Uterus (tissue), 4 donors: ENCODE data around the gene LACTB. TPM values are rescaled to one million over a fixed set of nuclear protein-coding genes. Genes with fewer than 3 reads are reported as not detected.

ENCODE experiments used
- DNase-seq, 2 donors: peaks; one replicate each; pipeline ENCODE4 v3.0.0-alpha.2; 2019 to 2020
- H3K27ac ChIP-seq, 2 donors: fragments of 200-600 bp; sonication (generic); 1 replicate in 1 of 2; 2 replicates in 1 of 2; pipeline ENCODE4 v1.5.1; 2016 to 2018
- H3K27me3 ChIP-seq, 2 donors: fragments of 200-600 bp; sonication (generic); one replicate each; pipeline ENCODE4 v1.5.1; 2018 to 2019; ENCODE audit warnings: control low read depth in 1 of 2
- H3K36me3 ChIP-seq, 2 donors: fragments of 200-600 bp; sonication (generic); one replicate each; pipeline ENCODE4 v1.5.1; 2019; ENCODE audit warnings: control low read depth in 1 of 2
- H3K4me1 ChIP-seq, 2 donors: fragments of 200-600 bp; sonication (generic); one replicate each; pipeline ENCODE4 v1.5.1; 2018 to 2019; ENCODE audit warnings: control low read depth in 1 of 2
- H3K4me3 ChIP-seq, 2 donors: fragments of 200-600 bp; sonication (generic); 1 replicate in 1 of 2; 2 replicates in 1 of 2; pipeline ENCODE4 v1.5.1; 2018 to 2019; ENCODE audit warnings: mild to moderate bottlenecking in 1 of 2
- H3K9me3 ChIP-seq, 2 donors: fragments of 200-600 bp; sonication (generic); one replicate each; pipeline ENCODE4 v1.5.1; 2019; ENCODE audit warnings: control low read depth in 1 of 2
- CTCF ChIP-seq, 4 experiments: fragments of 200-600 bp in 2 of 4; fragments of 450-650 bp in 2 of 4; sonication (generic) in 2 of 4; IDR thresholded peaks; one replicate each; pipeline ENCODE4 v1.5.1; 2016 to 2019; ENCODE audit warnings: antibody characterized with exemption in 4 of 4, mild to moderate bottlenecking in 2 of 4, moderate library complexity in 1 of 4
- POLR2A ChIP-seq, 2 donors: fragments of 450-650 bp; IDR thresholded peaks; one replicate each; pipeline ENCODE4 v1.6.1; 2016; ENCODE audit warnings: antibody characterized with exemption in 2 of 2, mild to moderate bottlenecking in 1 of 2, moderate library complexity in 1 of 2
- intact Hi-C: fragments of 100-400 bp; cut with DNase I; formaldehyde crosslinking; loops from one replicate; pipeline ENCODE4 v1.15.1; 2023; ENCODE audit warnings: low total_unique reads
- total RNA-seq, 4 donors: library from RNA; depleted of rRNA in 3 of 4; stranded (reverse); fragments of >200 nt in 3 of 4; gene quantifications; one replicate each; pipeline versions ENCODE4 v1.1.0 to v1.2.4, GENCODE V29; 2014 to 2023
- donor health status: DM: yes; HTN: yes; CAD: no.

LACTB gene
- 10 to 100 TPM in 2 of 4 donors, 1 to 10 TPM in 2; 7.9 to 13.6 (median 9.6) TPM for total RNA-seq

DNA sequence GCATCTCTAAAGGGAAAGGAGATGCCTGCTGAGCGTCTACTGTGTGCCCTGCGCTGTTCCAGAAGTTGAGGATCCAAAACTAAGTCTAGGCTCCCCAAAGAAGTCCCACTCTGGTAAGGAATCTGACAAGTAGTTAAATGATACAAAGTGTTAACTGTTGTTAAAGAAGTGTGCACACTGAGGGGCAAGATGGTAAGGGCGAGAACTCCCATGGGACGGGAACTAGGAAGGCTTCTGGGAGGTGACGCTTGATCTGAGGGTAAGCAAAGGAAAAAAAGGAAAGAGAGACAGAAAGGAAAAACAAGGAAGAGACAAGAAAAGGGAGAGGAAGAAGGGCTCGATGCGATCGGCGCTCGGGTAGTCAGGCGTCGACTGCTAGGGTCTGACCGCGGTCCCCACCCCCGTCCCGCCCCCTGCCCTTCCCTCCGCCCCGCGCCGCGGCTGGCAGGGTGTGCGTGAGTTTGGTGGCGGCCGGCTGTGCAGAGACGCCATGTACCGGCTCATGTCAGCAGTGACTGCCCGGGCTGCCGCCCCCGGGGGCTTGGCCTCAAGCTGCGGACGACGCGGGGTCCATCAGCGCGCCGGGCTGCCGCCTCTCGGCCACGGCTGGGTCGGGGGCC is at the start of gene LACTB:
Gene LACTB, plus strand, starts transcription at position 480 of the 620 bp plus-strand sequence. Its CDS starts 11 bp downstream, at position 491.
- H3K4me1 ChIP-seq: no peaks in the 10 kb centered on the region
- H3K4me3 ChIP-seq: peak within 1 kb of the TSS; percentile 75 to 89
- H3K36me3 ChIP-seq: no peaks in the 10 kb centered on the region
- intact Hi-C loops: no loop called here
- TF ChIP-seq CTCF (IDR thresholded peaks at IDR 0.05) (no peak), POLR2A (IDR thresholded peaks at IDR 0.05) (peak; percentile 44 to 70)
- H3K27ac ChIP-seq: peak within 1 kb of the TSS; percentile 77 to 88
- H3K27me3 ChIP-seq: no peaks in the 10 kb centered on the region
- no peaks in the 10 kb centered on the region for H3K9me3 ChIP-seq
- DNase-seq: peak; percentile 82 to 86

- no peak overlapping the region for H3K4me3 ChIP-seq
- no peaks in the 10 kb centered on the region for H3K4me1 ChIP-seq
- DNase-seq: no peak
- no peaks in the 10 kb centered on the region for H3K36me3 ChIP-seq
- H3K27me3 ChIP-seq: no peaks in the 10 kb centered on the region
- H3K27ac ChIP-seq: peak overlapping the region; percentile 40 to 83
- H3K9me3 ChIP-seq: no peaks in the 10 kb centered on the region
- intact Hi-C loops: no loop called here
- no peak for TF ChIP-seq CTCF (IDR thresholded peaks at IDR 0.05)
- no peak for TF ChIP-seq POLR2A (IDR thresholded peaks at IDR 0.05)
Observed at GRCh38 chr15:63072023-63072650, 49.5 kb upstream of the LACTB start.

GRCh38 chr15:63072809-63073277 is 48.8 kb upstream of the LACTB start:
- no peaks in the 10 kb centered on the region for H3K9me3 ChIP-seq

GRCh38 chr15:63073497-63074172 is 48.0 kb upstream of the LACTB start:
- TF ChIP-seq POLR2A (IDR thresholded peaks at IDR 0.05) (no peak), CTCF (IDR thresholded peaks at IDR 0.05) (no peak)
- H3K9me3 ChIP-seq: no peaks in the 10 kb centered on the region
- H3K4me3 ChIP-seq: no peak overlapping the region
- peak overlapping the region; percentile 65 to 83 for H3K27ac ChIP-seq
- no peaks in the 10 kb centered on the region for H3K27me3 ChIP-seq
- H3K4me1 ChIP-seq: no peaks in the 10 kb centered on the region
- DNase-seq: no peak
- H3K36me3 ChIP-seq: no peaks in the 10 kb centered on the region
- intact Hi-C loops: no loop called here

More at GRCh38 chr15:63072809-63073277, 48.8 kb upstream of the LACTB start:
- DNase-seq: no peak
- Histone ChIP-seq H3K4me1 (no peaks in the 10 kb centered on the region), H3K36me3 (no peaks in the 10 kb centered on the region), H3K4me3 (no peak overlapping the region), H3K27me3 (no peaks in the 10 kb centered on the region), H3K27ac (peak overlapping the region; percentile 40 to 83)
- TF ChIP-seq POLR2A (IDR thresholded peaks at IDR 0.05) (no peak), CTCF (IDR thresholded peaks at IDR 0.05) (no peak)
- intact Hi-C loops: no loop called here
